ENCODE measurements around the gene ATF7. TPM values are rescaled to one million over a fixed set of nuclear protein-coding genes. Genes with fewer than 3 reads are reported as not detected.
A peak's percentile ranks its signal among the peaks of the same experiment; 100 is the strongest.
"Not testable (repeated sequence)": the region's sequence is repeated elsewhere in the genome, so short reads cannot be mapped to it uniquely, and the experiment has no call there.

ATF7 gene
- total RNA-seq, 1 donor = 28.6 TPM

DNA sequence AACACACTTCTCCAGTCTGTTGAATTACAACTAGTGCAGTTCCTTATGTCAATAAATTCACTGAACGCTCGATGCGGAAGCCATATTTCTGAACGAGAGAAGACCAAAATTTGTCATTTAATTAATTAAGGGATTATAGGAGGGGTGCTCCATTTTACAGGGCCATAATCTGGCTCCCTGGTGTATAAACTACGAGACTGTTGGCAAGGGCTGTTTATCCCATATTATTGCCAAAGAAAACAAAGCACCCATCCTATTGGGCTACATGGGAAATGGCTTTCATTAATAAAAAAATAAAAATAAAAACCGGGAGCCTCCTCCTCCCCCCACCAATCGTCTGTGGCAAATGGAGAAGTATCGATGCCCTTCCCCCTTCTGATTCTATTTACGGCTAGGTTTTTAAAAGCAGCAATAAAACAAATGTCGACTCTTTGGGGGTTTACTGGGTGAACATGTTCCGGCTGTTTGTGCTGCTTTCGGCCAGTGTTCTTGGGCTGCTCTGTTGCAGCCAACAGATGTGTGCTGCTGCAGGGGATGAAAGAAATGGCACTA, 24.8 kb downstream of the ATF7 start:
- no peak overlapping the region for H3K4me3 ChIP-seq (ENCODE audit: low read depth, low read length)
- TF ChIP-seq, protein P1, sequence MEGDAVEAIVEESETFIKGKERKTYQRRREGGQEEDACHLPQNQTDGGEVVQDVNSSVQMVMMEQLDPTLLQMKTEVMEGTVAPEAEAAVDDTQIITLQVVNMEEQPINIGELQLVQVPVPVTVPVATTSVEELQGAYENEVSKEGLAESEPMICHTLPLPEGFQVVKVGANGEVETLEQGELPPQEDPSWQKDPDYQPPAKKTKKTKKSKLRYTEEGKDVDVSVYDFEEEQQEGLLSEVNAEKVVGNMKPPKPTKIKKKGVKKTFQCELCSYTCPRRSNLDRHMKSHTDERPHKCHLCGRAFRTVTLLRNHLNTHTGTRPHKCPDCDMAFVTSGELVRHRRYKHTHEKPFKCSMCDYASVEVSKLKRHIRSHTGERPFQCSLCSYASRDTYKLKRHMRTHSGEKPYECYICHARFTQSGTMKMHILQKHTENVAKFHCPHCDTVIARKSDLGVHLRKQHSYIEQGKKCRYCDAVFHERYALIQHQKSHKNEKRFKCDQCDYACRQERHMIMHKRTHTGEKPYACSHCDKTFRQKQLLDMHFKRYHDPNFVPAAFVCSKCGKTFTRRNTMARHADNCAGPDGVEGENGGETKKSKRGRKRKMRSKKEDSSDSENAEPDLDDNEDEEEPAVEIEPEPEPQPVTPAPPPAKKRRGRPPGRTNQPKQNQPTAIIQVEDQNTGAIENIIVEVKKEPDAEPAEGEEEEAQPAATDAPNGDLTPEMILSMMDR (IDR thresholded peaks at IDR 0.05; ENCODE audit: insufficient read depth, low read length) = no peak
- DNase-seq (ENCODE audit: low read depth) = no peak

DNA sequence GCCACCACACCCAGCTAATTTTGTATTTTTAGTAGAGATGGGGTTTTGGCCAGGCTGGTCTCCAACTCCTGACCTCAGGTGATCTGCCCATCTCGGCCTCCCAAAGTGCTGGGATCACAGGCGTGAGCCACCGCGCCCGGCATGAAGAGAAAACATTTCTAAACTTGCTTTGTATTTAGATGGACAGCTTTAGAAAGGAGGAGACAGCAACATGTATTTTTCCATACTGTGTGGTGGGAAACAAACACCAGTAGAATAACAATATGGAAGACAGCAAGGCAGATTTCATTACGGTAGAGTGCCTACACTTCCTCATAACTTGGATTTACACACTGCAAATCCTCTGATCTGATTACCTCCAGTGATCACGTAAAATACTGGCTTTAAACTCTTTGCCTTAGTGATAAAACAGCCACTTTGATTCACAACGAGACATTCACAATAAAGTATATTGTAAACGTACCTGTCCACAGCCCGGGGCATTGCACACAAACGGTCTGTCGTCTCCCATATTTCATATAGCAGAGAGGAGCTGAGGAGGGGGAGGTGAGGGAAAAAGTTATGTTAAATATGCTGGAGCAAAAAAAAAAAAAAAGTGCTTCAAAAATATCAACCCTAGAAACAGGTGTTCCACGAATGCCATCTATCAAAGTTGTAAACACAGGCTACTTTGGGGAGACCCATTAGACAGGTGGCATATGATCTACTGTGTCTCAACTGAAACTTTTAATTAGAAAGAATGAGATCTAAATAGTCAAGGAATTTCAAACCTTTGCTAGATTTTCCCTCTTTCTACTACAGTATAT, 25.5 kb downstream of the ATF7 start:
- TF ChIP-seq, protein P1 (IDR thresholded peaks at IDR 0.05; ENCODE audit: insufficient read depth, low read length) = no peak
- H3K4me3 ChIP-seq (ENCODE audit: low read depth, low read length) = no peak overlapping the region
- DNase-seq (ENCODE audit: low read depth) = no peak

DNA sequence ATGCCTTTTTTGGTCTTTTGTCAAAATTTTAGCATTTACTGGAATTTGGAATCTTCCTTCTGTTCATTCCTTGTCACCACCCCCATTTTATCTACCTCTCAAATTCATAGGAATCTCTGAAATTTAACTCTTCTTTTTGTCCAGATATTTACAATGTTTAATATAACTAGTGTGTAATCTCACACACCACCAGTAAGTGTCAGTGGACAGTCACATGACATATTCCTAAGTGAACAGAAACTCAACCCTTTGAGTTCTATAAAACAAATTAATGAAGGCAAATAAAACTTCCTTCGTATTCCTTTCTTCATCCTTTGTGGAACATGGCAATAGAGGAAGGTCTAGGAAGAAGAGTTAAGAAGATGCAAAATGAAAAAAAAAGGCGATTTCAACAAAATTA, 26.6 kb downstream of the ATF7 start:
- H3K4me3 ChIP-seq (ENCODE audit: low read depth, low read length) = no peak overlapping the region
- TF ChIP-seq, protein P1 (IDR thresholded peaks at IDR 0.05; ENCODE audit: insufficient read depth, low read length) = peak; percentile 34
- no peak for DNase-seq (ENCODE audit: low read depth)

DNA sequence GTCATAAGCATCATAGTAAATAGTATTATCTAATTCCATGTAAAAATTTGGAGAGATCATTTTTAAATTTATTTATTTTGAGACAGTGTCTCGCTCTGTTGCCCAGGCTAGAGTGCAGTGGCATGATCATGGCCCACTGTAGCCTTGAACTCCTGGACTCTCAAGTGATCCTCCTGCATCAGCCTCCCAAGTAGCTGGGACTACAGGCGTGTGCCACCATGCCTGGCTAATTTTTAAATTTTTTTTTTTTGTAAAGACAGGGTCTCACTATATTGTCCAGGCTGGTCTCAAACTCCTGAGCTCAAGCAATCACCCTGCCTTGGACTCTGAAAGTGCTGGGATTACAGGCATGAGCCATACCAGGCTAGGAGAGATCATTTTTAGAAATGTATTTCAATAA, 27.2 kb downstream of the ATF7 start:
- DNase-seq (ENCODE audit: low read depth); H3K4me3 ChIP-seq (ENCODE audit: low read depth, low read length): not testable (repeated sequence)

DNA sequence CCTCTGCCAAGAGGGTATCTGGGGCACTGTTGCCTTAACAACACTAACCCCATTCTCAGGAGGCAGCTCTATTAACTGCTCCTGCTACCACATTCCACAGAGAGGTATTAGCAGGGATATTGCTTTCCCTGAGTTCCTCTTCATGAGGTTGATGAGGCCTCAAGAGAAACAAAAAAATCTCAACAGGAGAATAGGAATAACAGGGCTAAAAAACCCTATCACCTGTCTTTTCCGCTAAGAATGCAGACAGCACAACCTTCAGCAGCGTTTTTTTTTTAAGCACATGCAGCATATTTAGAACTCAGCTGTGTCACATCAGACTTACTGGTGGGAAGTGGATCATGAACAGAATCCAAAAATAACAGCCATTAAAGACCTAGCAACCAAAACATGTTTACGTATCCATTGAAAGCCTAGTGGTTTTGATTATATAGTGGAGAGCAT, 29.2 kb downstream of the ATF7 start:
- DNase-seq (ENCODE audit: low read depth) = peak; percentile 61
- H3K4me3 ChIP-seq (ENCODE audit: low read depth, low read length) = no peak overlapping the region
- TF ChIP-seq, protein P1 (IDR thresholded peaks at IDR 0.05; ENCODE audit: insufficient read depth, low read length) = no peak

DNA sequence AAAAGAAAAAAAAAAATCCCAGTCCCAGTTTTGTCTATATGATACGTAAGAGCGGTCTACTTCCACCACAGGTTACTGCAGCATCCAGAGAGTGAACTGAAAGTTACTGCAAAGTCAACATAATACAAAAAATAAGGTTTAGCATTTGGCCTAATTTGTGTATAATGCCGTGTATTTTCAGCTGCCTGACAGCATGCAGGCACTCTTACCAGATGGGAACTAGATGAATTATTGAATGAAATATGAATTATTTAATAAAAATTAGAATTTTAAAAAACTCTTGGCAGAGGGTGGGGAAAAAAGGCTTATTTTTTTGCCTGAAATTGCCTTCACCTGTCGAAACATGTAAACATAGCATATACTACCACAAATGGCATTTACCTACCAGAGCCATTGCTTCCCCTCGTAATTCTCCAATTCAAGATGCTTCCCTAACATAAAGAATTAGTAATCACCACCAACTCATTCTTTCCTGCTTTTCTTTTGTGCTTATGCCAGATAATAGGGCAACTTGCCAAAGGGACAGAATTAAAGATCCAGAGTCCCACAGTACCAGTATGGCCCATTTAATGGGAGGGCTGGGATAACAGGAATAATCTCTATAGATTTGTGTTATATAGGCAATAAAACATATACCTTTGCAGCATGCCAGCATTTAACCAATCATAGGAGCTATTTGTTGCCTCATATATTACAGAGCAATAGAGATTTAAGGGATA, 31.1 kb downstream of the ATF7 start:
- H3K4me3 ChIP-seq (ENCODE audit: low read depth, low read length) = no peak overlapping the region
- DNase-seq (ENCODE audit: low read depth) = no peak
- TF ChIP-seq, protein P1 (IDR thresholded peaks at IDR 0.05; ENCODE audit: insufficient read depth, low read length) = no peak

DNA sequence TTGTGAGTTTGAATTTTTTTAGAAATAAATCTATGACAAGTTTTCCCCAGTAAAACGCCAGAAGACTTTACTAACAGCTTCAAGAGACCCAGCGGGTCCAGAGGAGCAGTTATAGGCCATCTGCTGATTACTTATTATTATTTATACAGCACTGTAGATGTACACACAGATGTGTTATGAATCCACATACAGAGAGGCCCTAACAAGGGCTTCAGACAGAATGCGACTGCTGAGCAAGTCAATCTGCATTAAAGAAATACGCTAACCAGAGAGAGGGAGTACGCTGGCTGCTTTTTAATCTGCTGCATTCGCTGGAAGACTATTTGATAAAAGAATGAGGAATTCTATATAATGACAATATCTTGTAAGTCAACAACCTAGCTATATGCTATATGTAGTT, 32.5 kb downstream of the ATF7 start:
- H3K4me3 ChIP-seq (ENCODE audit: low read depth, low read length) = no peak overlapping the region
- TF ChIP-seq, protein P1 (IDR thresholded peaks at IDR 0.05; ENCODE audit: insufficient read depth, low read length) = no peak
- no peak for DNase-seq (ENCODE audit: low read depth)
